Measurements from ENCODE around the gene CROCC. TPM values are rescaled to one million over a fixed set of nuclear protein-coding genes. Genes with fewer than 3 reads are reported as not detected.
"Not testable (repeated sequence)": the region's sequence is repeated elsewhere in the genome, so short reads cannot be mapped to it uniquely, and the experiment has no call there.

CROCC gene
- total RNA-seq, 1 experiment from 2014 or later: 5.0 TPM

GRCh38 chr1:16939386-16940180 is 17.9 kb downstream of the CROCC start:
- DNase-seq (ENCODE audit: low spot score): not testable (repeated sequence)

- no peak for DNase-seq (ENCODE audit: low spot score)
These were observed 22.3 kb downstream of the CROCC start for GRCh38 chr1:16944038-16944437.

DNA sequence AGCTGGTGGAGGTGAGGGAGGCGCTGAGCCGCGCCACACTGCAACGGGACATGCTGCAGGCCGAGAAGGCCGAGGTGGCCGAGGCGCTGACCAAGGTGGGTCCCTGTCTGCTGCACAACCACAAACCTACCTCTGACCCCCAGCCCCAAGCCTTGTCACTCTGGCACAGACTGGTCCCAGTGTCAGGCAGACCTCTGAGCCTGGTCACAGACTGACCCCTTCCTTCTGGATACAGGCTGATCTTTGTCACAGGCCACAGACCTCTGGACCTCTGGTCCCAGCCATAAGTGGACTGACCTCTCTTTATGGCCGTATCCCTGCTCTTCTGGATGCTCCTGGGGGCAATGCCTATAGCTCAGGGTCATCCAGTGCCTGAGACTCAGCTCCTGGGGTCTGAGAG is 23.8 kb downstream of the CROCC start:
- DNase-seq (ENCODE audit: low spot score): not testable (repeated sequence)

- DNase-seq (ENCODE audit: low spot score): not testable (repeated sequence)
These were observed 24.5 kb downstream of the CROCC start for GRCh38 chr1:16946185-16946584.

DNA sequence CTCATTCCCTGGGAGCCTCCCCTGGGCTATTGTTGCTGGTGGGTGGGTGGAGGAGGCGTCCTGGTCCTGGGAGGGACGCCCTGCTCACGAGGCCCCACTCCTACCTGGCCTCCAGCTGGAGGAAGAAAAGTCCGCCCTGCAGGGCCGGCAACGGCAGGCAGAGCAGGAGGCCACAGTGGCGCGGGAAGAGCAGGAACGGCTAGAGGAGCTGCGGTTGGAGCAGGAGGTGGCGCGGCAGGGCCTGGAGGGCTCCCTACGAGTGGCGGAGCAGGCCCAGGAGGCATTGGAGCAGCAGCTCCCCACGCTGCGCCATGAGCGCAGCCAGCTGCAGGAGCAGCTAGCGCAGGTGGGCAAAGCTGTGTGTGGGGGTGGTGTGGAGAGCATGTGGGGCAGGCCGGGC is 24.9 kb downstream of the CROCC start:
- no peak for DNase-seq (ENCODE audit: low spot score)

DNA sequence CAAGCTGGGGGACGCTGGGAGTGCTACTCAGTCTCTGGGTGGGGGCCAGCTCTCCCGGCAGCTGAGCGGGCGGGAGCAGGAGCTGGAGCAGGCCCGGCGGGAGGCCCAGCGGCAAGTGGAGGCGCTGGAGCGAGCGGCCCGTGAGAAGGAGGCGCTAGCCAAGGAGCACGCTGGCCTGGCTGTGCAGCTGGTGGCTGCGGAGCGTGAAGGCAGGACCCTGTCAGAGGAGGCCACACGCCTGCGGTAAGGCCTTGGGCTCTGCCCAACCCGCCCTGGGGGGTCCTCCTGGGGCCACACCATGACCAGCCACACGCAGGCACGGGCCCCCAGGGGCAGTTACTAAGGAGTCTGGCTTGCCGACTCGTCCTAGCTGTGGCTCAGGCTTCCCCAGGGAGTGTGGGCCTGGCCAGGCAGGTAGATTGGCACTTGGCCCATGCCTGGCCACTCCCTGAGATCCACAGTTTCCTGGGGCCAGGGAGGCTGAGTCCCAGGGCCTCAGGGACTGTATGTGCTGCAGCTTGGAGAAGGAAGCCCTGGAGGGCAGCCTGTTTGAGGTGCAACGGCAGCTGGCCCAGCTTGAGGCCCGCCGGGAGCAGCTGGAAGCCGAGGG is 26.7 kb downstream of the CROCC start:
- not testable (repeated sequence) for DNase-seq (ENCODE audit: low spot score)

- peak; percentile 66 for DNase-seq (ENCODE audit: low spot score)
These were observed 27.3 kb downstream of the CROCC start for GRCh38 chr1:16949026-16949425.

- DNase-seq (ENCODE audit: low spot score): not testable (repeated sequence)
These were observed 30.6 kb downstream of the CROCC start for GRCh38 chr1:16952376-16952775.

GRCh38 chr1:16954579-16954978 is 32.8 kb downstream of the CROCC start:
- no peak for DNase-seq (ENCODE audit: low spot score)

- DNase-seq (ENCODE audit: low spot score): no peak
These were observed 33.5 kb downstream of the CROCC start for GRCh38 chr1:16955186-16955585.

- DNase-seq (ENCODE audit: low spot score): no peak
These were observed 35.0 kb downstream of the CROCC start for GRCh38 chr1:16956775-16957174.

- DNase-seq (ENCODE audit: low spot score): no peak
These were observed 36.0 kb downstream of the CROCC start for GRCh38 chr1:16957731-16958130.

DNA sequence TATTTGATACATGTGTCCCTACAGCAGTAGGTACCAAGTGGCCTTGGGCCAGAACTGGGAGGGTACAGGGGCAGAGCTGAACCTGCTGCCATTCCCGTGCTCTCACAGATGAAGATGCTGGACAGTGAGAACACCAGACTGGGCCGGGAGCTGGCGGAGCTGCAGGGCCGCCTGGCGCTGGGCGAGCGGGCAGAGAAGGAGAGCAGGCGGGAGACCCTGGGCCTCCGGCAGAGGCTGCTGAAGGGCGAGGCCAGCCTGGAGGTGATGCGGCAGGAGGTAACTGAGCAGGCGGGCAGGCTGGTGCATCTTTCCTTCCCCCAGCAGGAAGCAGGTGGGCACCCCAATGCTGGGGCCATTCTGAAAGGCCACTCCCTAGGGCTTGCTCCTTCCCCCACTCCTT is 36.7 kb downstream of the CROCC start:
- no peak for DNase-seq (ENCODE audit: low spot score)

GRCh38 chr1:16960560-16961296 is 39.0 kb downstream of the CROCC start:
- DNase-seq (ENCODE audit: low spot score): no peak

GRCh38 chr1:16961297-16962133 is 39.8 kb downstream of the CROCC start:
- no peak for DNase-seq (ENCODE audit: low spot score)

DNA sequence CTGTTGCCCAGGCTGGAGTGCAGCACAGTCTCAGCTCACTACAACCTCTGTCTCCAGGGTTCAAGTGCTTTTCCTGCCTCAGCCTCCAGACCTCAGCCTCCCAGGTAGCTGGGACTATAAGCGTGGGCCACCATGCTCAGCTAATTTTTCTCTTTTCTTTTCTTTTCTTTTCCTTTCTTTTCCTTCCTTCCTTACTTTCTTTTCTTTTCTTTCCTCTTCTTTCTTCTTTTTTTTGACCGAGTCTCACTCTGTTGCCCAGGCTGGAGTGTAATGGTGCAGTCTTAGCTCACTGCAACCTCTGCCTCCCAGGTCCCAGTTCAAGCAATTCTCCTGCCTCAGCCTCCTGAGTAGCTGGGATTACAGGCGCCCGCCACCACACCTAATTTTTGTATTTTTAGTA is 42.4 kb downstream of the CROCC start:
- not testable (repeated sequence) for DNase-seq (ENCODE audit: low spot score)

DNA sequence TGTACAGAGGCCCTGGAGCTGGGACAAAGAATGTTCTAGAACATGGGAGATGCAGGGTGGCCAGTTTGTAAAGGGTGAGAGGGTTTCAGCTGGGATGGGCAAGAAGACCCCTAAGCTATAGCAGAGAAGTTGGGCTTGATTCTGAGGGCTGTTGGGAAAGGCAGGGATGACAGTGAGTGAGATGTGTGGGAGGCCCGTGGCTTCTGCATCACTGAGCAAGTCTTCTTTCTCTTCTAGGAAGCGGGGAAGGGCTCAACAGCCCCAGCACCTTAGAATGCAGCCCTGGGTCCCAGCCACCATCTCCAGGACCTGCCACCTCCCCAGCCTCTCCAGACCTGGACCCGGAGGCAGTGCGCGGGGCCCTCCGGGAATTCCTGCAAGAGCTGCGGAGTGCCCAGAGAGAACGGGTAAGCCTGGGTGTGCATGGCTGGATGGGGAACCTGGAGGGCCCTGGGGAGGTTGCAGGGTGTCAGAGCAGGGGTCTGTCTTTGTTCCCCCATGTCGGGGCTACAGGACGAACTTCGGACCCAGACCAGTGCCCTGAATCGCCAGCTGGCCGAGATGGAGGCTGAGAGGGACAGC is 43.8 kb downstream of the CROCC start:
- DNase-seq (ENCODE audit: low spot score): no peak

DNA sequence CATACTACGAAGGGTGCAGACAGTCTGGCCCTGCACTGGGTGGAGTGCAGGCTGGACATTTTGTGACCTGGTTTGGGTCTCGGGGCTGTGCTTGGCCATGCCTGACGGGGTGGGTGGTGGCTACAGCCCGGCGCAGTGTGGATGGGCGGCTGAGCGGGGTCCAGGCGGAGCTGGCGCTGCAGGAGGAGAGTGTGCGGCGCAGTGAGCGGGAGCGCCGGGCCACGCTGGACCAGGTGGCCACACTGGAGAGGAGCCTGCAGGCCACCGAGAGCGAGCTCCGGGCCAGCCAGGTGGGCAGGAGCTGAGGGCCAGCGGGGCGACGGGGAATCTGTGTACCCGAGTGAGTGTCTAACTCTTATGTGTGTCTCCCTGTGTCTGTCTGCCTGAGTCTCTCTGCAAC is 44.6 kb downstream of the CROCC start:
- no peak for DNase-seq (ENCODE audit: low spot score)

- peak; percentile 25 for DNase-seq (ENCODE audit: low spot score)
These were observed 45.4 kb downstream of the CROCC start for GRCh38 chr1:16967095-16967575.

DNA sequence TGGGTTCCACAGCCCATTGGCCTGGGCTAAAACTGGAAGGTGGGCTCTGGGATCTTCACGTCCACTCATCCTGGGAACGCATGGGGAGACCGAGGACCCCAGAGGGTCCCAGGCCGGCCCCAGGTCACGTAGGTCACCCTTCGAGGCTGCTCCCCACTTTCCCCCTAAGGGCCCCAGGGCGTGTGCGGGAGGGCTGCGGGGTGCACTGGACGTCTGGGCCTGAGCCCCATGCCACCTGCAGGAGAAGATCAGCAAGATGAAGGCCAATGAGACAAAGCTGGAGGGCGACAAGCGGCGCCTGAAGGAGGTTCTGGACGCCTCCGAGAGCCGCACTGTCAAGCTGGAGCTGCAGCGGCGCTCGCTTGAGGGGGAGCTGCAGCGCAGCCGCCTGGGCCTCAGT is 46.2 kb downstream of the CROCC start:
- DNase-seq (ENCODE audit: low spot score): no peak

GRCh38 chr1:16968372-16968771 is 46.6 kb downstream of the CROCC start:
- no peak for DNase-seq (ENCODE audit: low spot score)
